Large intestine (tissue), 3 donors: ENCODE results near the gene VEGFB. TPM values are rescaled to one million over a fixed set of nuclear protein-coding genes. Genes with fewer than 3 reads are reported as not detected.

Experiments used
- DNase-seq, 2 donors: peaks; one replicate each; pipeline versions ENCODE4 v3.0.0 to v3.0.0-alpha.2; 2013
- H3K27ac ChIP-seq: one replicate; pipeline ENCODE4 v1.5.1; 2013; ENCODE audit warnings: low read length
- H3K27me3 ChIP-seq: 2 replicates; pipeline ENCODE4 v1.6.1; 2013; ENCODE audit warnings: low read length; ENCODE audit not compliant: control insufficient read depth, insufficient read depth
- H3K36me3 ChIP-seq: 2 replicates; pipeline ENCODE4 v1.6.1; 2013; ENCODE audit warnings: low read length; ENCODE audit not compliant: control insufficient read depth, insufficient read depth
- H3K4me1 ChIP-seq: one replicate; pipeline ENCODE4 v1.6.1; 2013; ENCODE audit warnings: low read length; ENCODE audit not compliant: control insufficient read depth, insufficient read depth
- H3K4me3 ChIP-seq: one replicate; pipeline ENCODE4 v1.5.1; 2013; ENCODE audit warnings: low read length
- H3K9me3 ChIP-seq: one replicate; pipeline ENCODE4 v1.6.1; 2013; ENCODE audit warnings: mild to moderate bottlenecking, low read depth, low read length, moderate library complexity; ENCODE audit not compliant: control insufficient read depth
- WGBS: methylation state at CpG from one replicate; pipeline ENCODE4 v1.1.5; 2013; ENCODE audit warnings: low lambda C conversion rate; ENCODE audit not compliant: insufficient coverage; 5-methylcytosine and 5-hydroxymethylcytosine counted together
- polyA plus RNA-seq: library from polyadenylated mRNA; unstranded; fragments of 120-200 nt; gene quantifications from one replicate; pipeline ENCODE4 v1.2.1, GENCODE V29; 2013

VEGFB gene
- polyA plus RNA-seq, 1 donor, result 105 TPM

DNA sequence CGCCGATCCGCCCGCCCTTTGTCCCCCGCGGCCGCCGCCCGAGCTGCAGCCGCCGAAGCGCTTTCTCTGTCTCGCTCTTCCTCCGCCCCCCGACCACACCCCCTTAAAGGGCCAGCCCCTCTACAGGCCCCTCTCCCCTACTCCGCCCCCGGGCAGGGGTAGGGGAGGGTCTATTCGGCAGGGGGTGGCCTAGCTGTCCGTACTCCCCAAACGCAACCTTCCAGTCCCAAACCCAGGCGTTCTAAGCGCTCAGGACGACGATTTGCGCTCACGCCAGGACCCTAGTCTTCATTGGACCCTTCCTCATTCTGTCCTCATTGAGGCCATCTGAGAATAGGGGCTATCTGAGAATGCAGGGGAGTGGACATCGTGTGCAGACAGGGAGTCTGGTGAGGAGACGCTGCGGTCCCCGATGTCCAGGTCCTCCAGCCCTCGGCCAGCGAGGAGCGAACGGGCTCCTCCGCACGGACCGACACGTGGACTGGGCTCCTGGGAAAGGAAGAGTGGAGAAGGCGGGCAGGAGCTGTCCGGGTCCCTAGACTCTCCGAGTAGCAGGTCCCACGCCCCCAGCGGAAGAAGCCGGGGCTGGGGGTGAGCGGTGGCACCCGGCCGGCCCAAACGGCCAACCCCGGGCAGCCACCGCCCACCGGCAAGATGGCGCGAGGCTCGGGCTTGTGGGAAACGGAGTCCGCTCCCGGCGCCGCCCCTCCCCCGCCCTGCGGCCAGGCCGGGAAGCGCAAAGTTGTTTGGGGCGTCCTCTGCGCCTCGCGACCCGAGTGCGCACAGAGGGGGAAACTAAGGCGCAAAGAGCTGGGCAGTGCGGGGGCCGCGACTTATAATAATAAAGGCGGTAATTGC lies 12.7 kb downstream of the VEGFB start, which contains the start of gene PPP1R14B:
Gene PPP1R14B, minus strand, starts transcription at position 73 of the 858 bp plus-strand sequence. CDS start 270 bp downstream, outside the sequence.
- peaks cover 52% of the 10 kb centered on the region for H3K4me1 ChIP-seq

DNA sequence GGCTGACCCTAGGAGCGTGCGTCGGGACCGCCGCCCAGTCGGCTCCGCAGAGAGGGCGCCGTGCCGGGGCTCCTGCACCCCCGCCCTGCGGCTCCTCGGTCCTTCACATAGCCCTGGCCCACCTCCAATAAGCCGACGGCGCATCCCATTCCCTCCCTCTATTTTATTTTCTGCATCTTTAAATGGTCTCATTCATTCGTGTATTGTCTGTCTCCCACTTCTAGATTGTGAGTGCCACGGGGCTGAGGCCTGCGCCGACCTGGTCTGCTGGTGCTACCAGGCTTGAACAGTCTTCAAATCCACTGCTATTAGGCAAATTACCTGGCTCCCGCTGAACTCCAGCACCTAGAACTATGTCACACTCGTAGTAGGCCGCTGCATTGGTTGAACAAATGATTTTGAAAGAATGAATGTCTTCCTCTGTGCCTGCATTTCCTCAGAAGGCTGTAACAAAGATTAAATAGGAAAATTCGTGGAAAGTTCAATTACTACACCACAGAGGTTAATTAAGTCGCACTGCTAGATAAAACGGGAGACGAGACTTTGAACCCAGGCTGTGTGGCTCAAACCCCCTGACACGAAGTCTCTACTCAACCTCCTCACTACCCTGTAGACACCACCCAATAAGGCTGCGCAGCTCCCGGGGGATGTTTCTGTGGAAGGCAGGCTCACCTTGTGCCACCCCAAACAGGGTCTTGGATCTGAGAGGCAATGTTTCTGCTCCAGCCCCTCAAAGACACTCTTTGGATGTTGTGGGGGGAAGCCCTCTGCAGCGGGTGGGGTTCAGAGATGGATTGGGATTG lies 13.5 kb downstream of the VEGFB start:
- Histone ChIP-seq H3K27ac (peak overlapping the region; percentile 91), H3K9me3 (no peaks in the 10 kb centered on the region), H3K27me3 (no peaks in the 10 kb centered on the region), H3K4me3 (peak overlapping the region; percentile 80), H3K4me1 (peaks cover 49% of the 10 kb centered on the region), H3K36me3 (peaks cover 15% of the 10 kb centered on the region)
- WGBS, result 20% methylated on average over 2 of the region's 31 CpGs
- DNase-seq, result peak in 1 of 2 donors; percentile 64

More for the DNA sequence above, 12.7 kb downstream of the VEGFB start, which contains the start of gene PPP1R14B:
- Histone ChIP-seq H3K4me3 (peak within 1 kb of the TSS; percentile 83), H3K27me3 (no peaks in the 10 kb centered on the region), H3K9me3 (no peaks in the 10 kb centered on the region), H3K27ac (peak within 1 kb of the TSS; percentile 91), H3K36me3 (peaks cover 16% of the 10 kb centered on the region)
- DNase-seq, result peak; percentile 74 to 86
- WGBS, result no CpG with 5 or more reads among the region's 74 CpGs

DNA sequence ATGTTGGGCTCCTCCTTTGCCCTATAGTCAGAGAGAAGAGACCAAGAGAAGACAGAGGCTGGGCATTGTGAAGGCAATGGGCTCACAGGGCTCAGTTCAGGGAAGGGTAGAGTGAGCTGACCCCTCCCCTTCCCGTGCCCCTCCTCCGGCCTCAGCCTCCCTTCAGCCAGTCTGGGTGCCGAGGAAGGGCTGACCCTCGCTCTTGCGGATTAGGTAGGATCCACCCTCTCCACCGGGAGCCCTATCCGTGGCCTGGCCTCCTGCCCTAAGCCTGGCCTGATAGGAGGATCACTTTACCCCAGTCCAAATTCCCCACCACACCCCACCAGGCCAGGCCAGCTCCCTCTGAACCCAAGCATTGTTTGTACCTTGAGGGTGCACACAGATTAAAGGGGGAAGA lies 14.2 kb downstream of the VEGFB start:
- WGBS, result no CpG with 5 or more reads among the region's 7 CpGs
- DNase-seq, result no peak
- H3K4me1 ChIP-seq, result peaks cover 51% of the 10 kb centered on the region

DNA sequence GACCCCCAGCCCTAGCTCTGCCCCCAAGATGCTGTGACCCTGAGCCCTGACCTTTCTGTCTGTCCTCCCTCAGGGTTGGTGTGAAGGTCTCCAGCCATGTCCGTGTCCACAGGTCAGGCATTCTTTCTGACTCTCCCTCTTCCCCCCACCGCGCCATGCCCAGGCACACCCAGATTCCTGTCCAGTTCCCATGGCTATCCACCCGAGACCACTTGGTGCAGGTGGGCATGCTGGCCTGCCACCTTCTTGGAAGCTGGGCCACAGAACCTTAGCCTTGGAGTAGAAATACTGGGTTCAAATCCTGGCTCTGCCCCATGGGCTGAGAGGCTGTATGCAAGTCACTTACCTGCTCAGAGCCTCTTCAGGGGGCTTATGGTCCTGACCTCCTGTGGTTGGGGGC lies 14.7 kb downstream of the VEGFB start:
- Histone ChIP-seq H3K4me3 (no peak overlapping the region), H3K27ac (no peak overlapping the region), H3K27me3 (no peaks in the 10 kb centered on the region), H3K36me3 (peaks cover 13% of the 10 kb centered on the region), H3K4me1 (peaks cover 54% of the 10 kb centered on the region), H3K9me3 (no peaks in the 10 kb centered on the region)
- WGBS, result no CpG with 5 or more reads among the region's 4 CpGs
- DNase-seq, result no peak

More for the DNA sequence above, 14.2 kb downstream of the VEGFB start:
- H3K27me3 ChIP-seq, result no peaks in the 10 kb centered on the region
- no peak overlapping the region for H3K4me3 ChIP-seq
- no peaks in the 10 kb centered on the region for H3K9me3 ChIP-seq
- no peak overlapping the region for H3K27ac ChIP-seq
- H3K36me3 ChIP-seq, result peaks cover 14% of the 10 kb centered on the region

DNA sequence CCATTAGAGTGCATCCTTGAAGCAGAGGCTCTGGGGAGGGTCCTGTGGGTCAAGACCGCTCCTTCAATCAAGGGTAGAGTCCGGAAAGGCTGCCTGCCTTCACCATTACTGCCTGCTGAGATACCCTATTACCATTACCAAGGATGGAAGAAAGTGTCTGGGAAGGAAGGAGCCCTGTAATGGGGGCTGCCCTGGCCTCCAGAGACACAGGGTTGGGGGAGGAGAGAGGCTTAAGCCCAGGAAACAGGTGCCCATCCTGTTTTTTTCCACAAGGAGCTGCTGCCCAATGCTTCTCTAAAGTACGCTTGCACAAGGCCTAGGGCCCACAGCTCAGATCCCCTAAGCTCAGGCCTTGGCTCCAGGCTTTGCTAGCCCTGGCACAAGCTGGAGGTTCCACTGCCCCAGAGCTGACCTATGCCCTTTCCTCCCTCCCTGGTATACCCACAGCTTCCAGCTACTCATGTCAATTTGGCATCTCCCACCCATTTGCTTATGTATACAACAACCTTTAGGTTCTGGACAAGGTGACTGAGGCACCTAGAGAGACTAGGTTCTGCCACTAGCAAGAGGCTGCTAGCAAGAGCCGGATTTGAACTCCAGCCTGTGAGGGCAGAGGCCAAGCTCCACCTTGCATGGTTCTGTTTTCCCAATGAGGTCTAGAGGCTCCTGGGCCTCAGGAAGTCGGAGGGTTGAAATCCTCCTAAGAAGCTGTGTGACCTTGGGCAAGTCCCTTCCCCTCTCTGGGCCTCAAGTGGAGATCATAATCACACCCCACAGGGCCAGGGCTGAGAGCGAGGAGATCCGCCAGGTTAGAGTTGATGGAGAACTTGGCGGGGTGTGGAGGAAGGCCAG lies 15.4 kb downstream of the VEGFB start:
- peaks cover 17% of the 10 kb centered on the region for H3K36me3 ChIP-seq
- peaks cover 57% of the 10 kb centered on the region for H3K4me1 ChIP-seq
- no peak overlapping the region for H3K27ac ChIP-seq
- no peak overlapping the region for H3K4me3 ChIP-seq
- no peaks in the 10 kb centered on the region for H3K27me3 ChIP-seq
- no CpG with 5 or more reads among the region's 8 CpGs for WGBS
- no peak for DNase-seq
- no peaks in the 10 kb centered on the region for H3K9me3 ChIP-seq

DNA sequence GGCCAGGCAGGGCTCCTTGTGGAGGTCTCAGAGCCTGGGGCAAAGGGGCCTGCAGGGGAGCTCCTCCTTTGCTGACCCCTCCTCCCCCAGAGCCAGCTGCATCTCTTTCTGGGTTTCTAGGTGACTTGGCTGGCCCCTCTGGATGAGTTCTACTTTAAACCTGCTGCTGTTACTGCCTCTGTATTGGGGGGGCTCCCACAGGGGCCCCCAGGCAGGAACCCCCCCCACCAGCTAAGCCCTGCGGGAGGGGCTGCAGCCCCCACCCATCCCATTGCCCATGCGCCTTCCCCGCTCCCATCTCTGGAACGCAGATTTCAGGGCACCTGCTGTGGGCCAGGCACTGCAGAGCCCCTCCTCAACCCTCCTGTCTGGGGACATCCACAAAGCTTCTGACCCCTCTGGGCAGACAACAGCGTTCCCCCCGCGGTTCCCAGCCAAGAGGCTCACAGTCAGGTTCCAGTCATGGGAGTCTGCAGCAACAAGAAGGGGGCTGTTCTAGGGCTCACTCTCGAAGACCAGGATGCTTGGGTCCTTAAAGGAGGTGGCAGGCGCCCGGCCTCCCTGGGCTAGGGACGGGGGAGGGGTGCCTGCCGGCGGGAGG lies 16.1 kb downstream of the VEGFB start:
- Histone ChIP-seq H3K4me3 (peak overlapping the region; percentile 73), H3K4me1 (peaks cover 52% of the 10 kb centered on the region), H3K27ac (no peak overlapping the region), H3K36me3 (peaks cover 24% of the 10 kb centered on the region), H3K9me3 (no peaks in the 10 kb centered on the region), H3K27me3 (no peaks in the 10 kb centered on the region)
- no CpG with 5 or more reads among the region's 13 CpGs for WGBS
- no peak for DNase-seq

DNA sequence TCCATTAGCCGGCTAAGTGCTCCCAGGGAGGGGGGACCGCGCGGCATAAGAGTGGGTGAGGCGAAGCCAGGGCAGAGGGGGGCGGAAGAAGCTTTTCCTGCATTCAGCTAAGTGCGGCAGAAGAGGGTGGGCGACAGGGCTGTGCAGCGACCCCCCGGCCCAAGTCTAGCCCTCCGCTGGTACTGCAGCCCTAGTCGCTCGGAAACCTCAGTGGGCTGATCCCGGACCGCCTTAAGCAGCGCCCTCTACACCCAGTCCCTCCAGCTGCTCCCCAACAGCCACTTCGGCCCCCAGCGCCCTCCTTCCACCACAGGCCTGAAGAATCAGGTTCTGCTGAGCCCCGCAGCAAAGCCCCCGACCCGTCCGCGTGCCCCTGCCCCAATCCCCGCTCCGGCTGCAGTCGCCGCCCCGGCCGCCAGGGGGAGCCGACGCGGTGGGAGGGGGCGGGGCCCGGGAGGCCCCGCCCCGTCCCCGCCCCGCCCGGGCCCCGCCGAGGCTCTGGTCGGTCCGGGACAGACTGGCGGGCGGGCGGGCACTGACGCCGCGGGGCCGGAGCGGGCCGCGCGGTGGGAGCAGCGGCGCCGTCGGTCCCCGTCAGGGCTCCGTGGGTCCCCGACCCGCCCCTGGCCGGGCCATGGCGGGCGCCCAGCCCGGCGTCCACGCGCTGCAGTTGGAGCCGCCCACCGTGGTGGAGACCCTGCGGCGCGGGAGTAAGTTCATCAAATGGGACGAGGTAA lies 16.8 kb downstream of the VEGFB start, which contains the start of gene PLCB3:
Gene PLCB3, plus strand, starts transcription at position 515 of the 737 bp plus-strand sequence. Its CDS starts 120 bp downstream, at position 635.
- no peaks in the 10 kb centered on the region for H3K9me3 ChIP-seq
- WGBS, result no CpG with 5 or more reads among the region's 75 CpGs
- peaks cover 31% of the 10 kb centered on the region for H3K36me3 ChIP-seq
- H3K4me1 ChIP-seq, result peaks cover 52% of the 10 kb centered on the region
- peak in 1 of 2 donors; percentile 57 for DNase-seq
- peak within 1 kb of the TSS; percentile 90 for H3K4me3 ChIP-seq
- H3K27ac ChIP-seq, result peak within 1 kb of the TSS; percentile 90
- no peaks in the 10 kb centered on the region for H3K27me3 ChIP-seq

DNA sequence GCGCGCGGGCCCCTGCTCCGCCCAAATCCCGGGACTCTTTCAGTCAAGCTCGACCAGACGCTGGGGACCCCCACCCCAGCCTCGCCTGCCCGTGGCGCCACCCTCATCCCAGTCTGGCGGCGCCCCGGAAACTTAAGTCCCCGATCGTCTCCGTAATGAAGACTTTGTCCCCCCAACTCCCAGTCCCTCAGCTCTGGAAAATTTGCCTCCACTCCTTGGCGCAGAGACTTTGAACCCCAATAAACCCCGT lies 17.3 kb downstream of the VEGFB start:
- WGBS, result no CpG with 5 or more reads among the region's 18 CpGs
- peak overlapping the region; percentile 90 for H3K27ac ChIP-seq
- H3K4me3 ChIP-seq, result peak overlapping the region; percentile 90
- H3K27me3 ChIP-seq, result no peaks in the 10 kb centered on the region
- H3K9me3 ChIP-seq, result no peaks in the 10 kb centered on the region
- peaks cover 36% of the 10 kb centered on the region for H3K36me3 ChIP-seq
- peaks cover 52% of the 10 kb centered on the region for H3K4me1 ChIP-seq
- peak in 1 of 2 donors; percentile 62 for DNase-seq
